Measurements from ENCODE around the gene PKDREJ.

Gene PKDREJ

DNA sequence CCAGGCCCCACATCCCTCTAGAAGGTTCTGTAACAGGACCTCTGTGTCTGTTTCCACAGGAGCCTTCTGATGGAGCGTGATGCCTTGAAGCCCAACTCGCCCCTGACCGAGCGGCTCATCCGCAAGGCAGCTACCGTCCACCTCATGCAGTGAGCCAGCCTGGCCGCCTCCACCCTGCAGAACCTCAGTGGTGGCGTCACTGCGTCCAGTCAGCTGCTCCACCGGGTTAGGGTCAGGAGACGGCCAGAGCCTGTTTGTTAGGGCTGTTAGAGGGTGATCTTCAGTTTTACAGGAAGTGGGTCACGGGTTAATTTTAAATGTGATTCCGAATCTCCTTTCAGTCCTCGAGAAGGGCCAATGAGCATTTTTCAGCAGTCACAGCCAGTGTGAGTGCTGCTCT, 29.6 kb upstream of the PKDREJ start:
- DNase-seq, result no peak

GRCh38 chr22:46292173-46292572, 29.0 kb upstream of the PKDREJ start:
- H3K4me1 Mint-ChIP-seq (ENCODE audit: low read depth), result peaks cover 32% of the 10 kb centered on the region
- peaks cover 4% of the 10 kb centered on the region for H3K9me3 Mint-ChIP-seq
- DNase-seq, result no peak
- H3K4me3 Mint-ChIP-seq, result no peak overlapping the region
- no peaks in the 10 kb centered on the region for H3K27me3 Mint-ChIP-seq
- no peak overlapping the region for H3K27ac Mint-ChIP-seq
- peaks cover 25% of the 10 kb centered on the region for H3K36me3 Mint-ChIP-seq (ENCODE audit: low read depth)

More for the DNA sequence above, 29.6 kb upstream of the PKDREJ start:
- H3K4me1 Mint-ChIP-seq (ENCODE audit: low read depth), result peaks cover 32% of the 10 kb centered on the region
- H3K4me3 Mint-ChIP-seq, result no peak overlapping the region
- H3K27me3 Mint-ChIP-seq, result peaks cover 4% of the 10 kb centered on the region
- H3K9me3 Mint-ChIP-seq, result peaks cover 4% of the 10 kb centered on the region
- H3K36me3 Mint-ChIP-seq (ENCODE audit: low read depth), result peaks cover 27% of the 10 kb centered on the region
- H3K27ac Mint-ChIP-seq, result no peak overlapping the region

GRCh38 chr22:46290843-46291785, 28.0 kb upstream of the PKDREJ start:
- no peaks in the 10 kb centered on the region for H3K27me3 Mint-ChIP-seq
- peaks cover 20% of the 10 kb centered on the region for H3K36me3 Mint-ChIP-seq (ENCODE audit: low read depth)
- peak overlapping the region; percentile 55 for H3K27ac Mint-ChIP-seq
- peaks cover 4% of the 10 kb centered on the region for H3K9me3 Mint-ChIP-seq
- H3K4me3 Mint-ChIP-seq, result no peak overlapping the region
- no peak for DNase-seq
- H3K4me1 Mint-ChIP-seq (ENCODE audit: low read depth), result peaks cover 28% of the 10 kb centered on the region

DNA sequence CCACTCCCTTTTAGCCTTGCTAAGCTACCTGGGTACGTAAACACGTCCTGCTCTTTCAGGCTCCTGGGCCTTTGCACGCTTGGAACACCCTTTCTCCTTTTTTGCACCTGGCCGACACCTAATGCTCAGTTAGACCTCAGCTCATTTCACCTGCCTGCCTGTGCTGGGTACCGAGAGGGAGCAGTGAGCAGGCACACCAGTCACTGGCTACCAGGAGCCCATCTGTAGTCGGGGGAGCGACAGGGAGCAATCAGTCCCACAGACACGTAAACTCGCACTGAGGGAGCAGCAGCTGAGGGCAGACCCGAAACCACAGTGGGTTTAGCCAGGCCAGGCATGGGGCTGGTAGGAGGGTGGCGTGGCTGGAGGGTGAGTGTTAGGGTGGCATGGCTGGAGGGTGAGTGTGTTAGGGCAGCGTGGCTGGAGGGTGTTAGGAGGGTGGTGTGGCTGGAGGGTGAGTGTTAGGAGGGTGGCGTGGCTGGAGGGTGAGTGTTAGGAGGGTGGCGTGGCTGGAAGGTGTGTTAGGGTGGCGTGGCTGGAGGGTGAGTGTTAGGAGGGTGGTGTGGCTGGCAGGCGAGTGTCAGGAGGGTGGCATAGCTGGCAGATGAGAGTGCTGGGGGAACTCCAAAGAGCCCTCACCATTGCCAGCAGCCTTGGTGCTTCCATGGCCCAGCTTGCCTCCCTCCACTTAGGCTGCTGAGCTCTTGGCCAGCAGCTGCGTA, 27.1 kb upstream of the PKDREJ start:
- DNase-seq, result no peak
- Mint-ChIP-seq H3K9me3 (peaks cover 4% of the 10 kb centered on the region), H3K36me3 (ENCODE audit: low read depth) (peaks cover 23% of the 10 kb centered on the region), H3K27me3 (no peaks in the 10 kb centered on the region), H3K4me1 (ENCODE audit: low read depth) (peaks cover 20% of the 10 kb centered on the region), H3K4me3 (no peak overlapping the region), H3K27ac (no peak overlapping the region)

- no peak overlapping the region for H3K4me3 Mint-ChIP-seq
- H3K27ac Mint-ChIP-seq, result no peak overlapping the region
- H3K9me3 Mint-ChIP-seq, result peaks cover 4% of the 10 kb centered on the region
- peaks cover 19% of the 10 kb centered on the region for H3K4me1 Mint-ChIP-seq (ENCODE audit: low read depth)
- no peaks in the 10 kb centered on the region for H3K27me3 Mint-ChIP-seq
- H3K36me3 Mint-ChIP-seq (ENCODE audit: low read depth), result peaks cover 27% of the 10 kb centered on the region
- DNase-seq, result no peak
These were observed 26.2 kb upstream of the PKDREJ start for GRCh38 chr22:46289244-46289891.

DNA sequence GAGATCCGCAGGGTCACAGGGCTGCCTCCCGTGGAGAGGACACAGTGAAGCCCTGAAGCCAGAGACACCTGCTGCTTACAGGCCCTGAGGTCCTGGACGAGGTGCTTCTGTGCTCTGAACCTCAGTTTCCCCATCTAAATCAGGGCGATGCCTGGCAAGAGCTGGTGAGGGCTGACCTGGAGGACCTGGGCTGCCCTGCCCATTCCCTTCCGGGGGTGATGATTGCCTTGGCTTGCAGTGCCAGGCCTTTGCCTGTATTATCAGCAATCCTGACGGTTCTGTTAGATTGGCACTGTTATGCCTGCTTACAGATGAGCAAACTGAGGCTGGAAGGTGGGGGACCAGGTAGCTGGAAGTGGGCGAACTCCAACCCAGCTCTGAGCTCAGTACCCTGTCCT, 25.7 kb upstream of the PKDREJ start:
- peaks cover 19% of the 10 kb centered on the region for H3K4me1 Mint-ChIP-seq (ENCODE audit: low read depth)
- DNase-seq, result no peak
- no peaks in the 10 kb centered on the region for H3K27me3 Mint-ChIP-seq
- peaks cover 32% of the 10 kb centered on the region for H3K36me3 Mint-ChIP-seq (ENCODE audit: low read depth)
- peaks cover 4% of the 10 kb centered on the region for H3K9me3 Mint-ChIP-seq
- H3K27ac Mint-ChIP-seq, result no peak overlapping the region
- H3K4me3 Mint-ChIP-seq, result no peak overlapping the region

- Mint-ChIP-seq H3K27me3 (no peaks in the 10 kb centered on the region), H3K36me3 (ENCODE audit: low read depth) (peaks cover 31% of the 10 kb centered on the region), H3K9me3 (peaks cover 4% of the 10 kb centered on the region), H3K27ac (peak overlapping the region; percentile 81), H3K4me3 (peak overlapping the region; percentile 74), H3K4me1 (ENCODE audit: low read depth) (peaks cover 13% of the 10 kb centered on the region)
- DNase-seq, result peak; percentile 45
These were observed 25.0 kb upstream of the PKDREJ start for GRCh38 chr22:46287873-46288751.

DNA sequence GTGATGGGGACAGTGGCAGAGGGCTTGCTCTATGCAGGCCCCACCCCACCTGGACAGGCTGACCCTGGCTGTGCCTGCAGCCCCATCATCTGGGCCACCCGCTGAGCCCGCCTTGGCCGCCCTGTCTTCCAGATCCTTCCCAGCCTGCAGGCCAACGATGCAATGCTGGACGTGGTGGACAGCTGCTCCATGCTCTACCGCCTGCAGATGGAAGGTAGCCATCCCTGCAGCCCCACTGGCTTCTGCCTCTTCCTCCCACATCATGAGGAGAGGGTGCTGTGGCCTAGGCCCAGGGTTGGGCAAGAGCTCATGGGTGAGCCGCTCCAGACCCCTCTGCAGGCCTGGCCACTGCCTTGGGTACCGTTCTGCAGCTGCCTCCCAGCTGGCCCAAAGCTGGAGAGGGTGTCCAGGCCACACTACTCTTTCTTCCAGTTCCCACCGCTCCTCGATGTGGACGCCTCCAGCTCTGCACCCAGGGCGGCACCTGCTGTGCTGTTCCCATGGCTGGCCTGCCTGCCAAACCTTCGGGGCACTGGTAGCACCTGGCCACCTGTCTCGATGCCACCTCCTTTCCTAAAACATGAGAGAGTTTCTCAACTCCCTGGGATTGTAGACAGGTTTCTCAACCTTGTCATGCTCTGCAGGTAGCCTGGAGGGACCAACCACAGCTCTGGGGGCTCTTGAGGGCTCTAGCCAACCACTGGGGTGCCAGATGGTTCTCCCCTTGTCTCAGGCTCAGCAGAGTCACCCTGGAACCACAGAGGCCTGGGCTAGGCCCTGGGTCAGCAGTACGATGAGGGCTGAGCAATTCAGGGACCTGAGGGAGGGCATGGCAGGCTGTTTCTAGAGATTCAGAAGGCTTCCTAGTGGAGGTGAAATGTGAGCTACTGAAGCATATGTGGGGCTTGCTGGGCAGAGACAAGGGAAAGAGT, 24.1 kb upstream of the PKDREJ start:
- H3K4me1 Mint-ChIP-seq (ENCODE audit: low read depth), result peaks cover 13% of the 10 kb centered on the region
- peak overlapping the region; percentile 81 for H3K27ac Mint-ChIP-seq
- peaks cover 22% of the 10 kb centered on the region for H3K36me3 Mint-ChIP-seq (ENCODE audit: low read depth)
- no peaks in the 10 kb centered on the region for H3K27me3 Mint-ChIP-seq
- DNase-seq, result no peak
- peak overlapping the region; percentile 74 for H3K4me3 Mint-ChIP-seq
- H3K9me3 Mint-ChIP-seq, result peaks cover 1% of the 10 kb centered on the region

DNA sequence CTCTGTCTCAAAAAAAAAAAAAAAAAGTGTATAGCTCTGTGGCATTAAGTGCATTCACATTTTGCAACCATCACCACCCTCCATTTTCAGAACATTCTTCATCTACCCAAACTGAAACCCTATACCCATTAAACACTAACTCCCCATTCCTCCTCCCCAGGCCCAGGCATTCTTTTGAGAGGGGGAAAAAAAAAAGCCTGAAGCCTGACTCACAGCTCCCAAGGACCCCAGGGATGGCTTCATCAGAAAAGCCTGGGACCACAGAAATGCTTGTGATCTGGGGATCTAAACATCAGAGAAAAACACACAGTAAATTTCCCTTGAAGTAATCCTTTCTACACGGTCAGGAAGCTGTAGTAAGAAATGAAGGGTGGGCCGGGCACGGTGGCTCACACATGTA, 22.9 kb upstream of the PKDREJ start:
- H3K4me3 Mint-ChIP-seq, result no peak overlapping the region
- no peaks in the 10 kb centered on the region for H3K27me3 Mint-ChIP-seq
- no peak overlapping the region for H3K27ac Mint-ChIP-seq
- H3K4me1 Mint-ChIP-seq (ENCODE audit: low read depth), result peaks cover 13% of the 10 kb centered on the region
- H3K9me3 Mint-ChIP-seq, result no peaks in the 10 kb centered on the region
- no peak for DNase-seq
- H3K36me3 Mint-ChIP-seq (ENCODE audit: low read depth), result peaks cover 27% of the 10 kb centered on the region

DNA sequence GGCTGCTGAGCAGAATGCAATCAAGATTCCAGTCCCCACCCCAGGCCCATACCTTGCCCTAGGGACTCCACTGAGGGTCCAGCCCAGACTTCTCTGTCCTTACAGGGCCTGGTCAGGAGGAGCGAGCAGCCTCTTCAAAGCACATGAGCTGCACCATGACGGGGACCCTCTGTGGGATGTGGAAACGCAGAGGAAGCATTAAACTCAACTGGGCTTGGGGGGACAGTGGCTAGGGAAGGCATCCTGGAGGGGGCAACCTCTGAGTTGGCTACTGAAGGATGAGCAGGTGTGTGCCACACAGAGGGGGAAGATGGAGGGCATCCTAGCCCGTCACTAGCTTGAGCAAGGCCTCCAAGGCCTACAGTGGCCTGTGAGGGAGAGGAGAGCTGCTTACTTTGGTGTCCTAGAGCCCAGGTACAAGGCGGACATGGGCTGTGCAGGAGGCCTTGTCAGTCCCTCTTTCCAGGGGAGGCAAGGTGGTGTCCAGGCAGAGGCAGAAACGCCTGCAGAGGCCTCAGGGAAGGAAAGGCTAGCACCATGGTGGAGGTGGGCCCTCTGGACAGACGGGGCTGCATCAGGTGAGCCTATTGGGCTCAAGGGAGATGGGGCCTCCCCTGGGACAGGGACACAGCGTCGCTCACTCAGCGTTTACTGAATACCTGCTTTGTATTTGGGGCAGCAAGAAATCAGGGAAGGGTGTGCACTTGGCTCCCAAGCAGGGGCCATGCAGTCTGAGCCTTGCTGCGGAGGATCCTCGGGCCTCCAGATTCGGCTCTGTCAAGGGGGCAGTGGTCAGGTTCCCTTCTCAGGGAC, 18.9 kb upstream of the PKDREJ start:
- no peak for DNase-seq
- Mint-ChIP-seq H3K4me1 (ENCODE audit: low read depth) (no peaks in the 10 kb centered on the region), H3K27me3 (no peaks in the 10 kb centered on the region), H3K27ac (no peak overlapping the region), H3K4me3 (no peak overlapping the region), H3K9me3 (no peaks in the 10 kb centered on the region), H3K36me3 (ENCODE audit: low read depth) (peaks cover 39% of the 10 kb centered on the region)

- H3K4me3 Mint-ChIP-seq, result no peak overlapping the region
- H3K4me1 Mint-ChIP-seq (ENCODE audit: low read depth), result no peaks in the 10 kb centered on the region
- DNase-seq, result no peak
- H3K36me3 Mint-ChIP-seq (ENCODE audit: low read depth), result peaks cover 43% of the 10 kb centered on the region
- no peak overlapping the region for H3K27ac Mint-ChIP-seq
- H3K27me3 Mint-ChIP-seq, result no peaks in the 10 kb centered on the region
- H3K9me3 Mint-ChIP-seq, result no peaks in the 10 kb centered on the region
These were observed 18.0 kb upstream of the PKDREJ start for GRCh38 chr22:46280999-46281623.

- no peaks in the 10 kb centered on the region for H3K27me3 Mint-ChIP-seq
- no peak overlapping the region for H3K27ac Mint-ChIP-seq
- H3K36me3 Mint-ChIP-seq (ENCODE audit: low read depth), result peaks cover 46% of the 10 kb centered on the region
- H3K4me3 Mint-ChIP-seq, result no peak overlapping the region
- DNase-seq, result no peak
- no peaks in the 10 kb centered on the region for H3K9me3 Mint-ChIP-seq
- H3K4me1 Mint-ChIP-seq (ENCODE audit: low read depth), result no peaks in the 10 kb centered on the region
These were observed 17.1 kb upstream of the PKDREJ start for GRCh38 chr22:46280063-46280817.
